HG02588 (cell line): ENCODE data around the gene YARS1.

Experiments used
- ATAC-seq: cut with Tn5 transposase; IDR thresholded peaks from one replicate; pipeline ENCODE4 v1.9.1; 2021; ENCODE audit warnings: mild to moderate bottlenecking, moderate library complexity; ENCODE audit not compliant: unreplicated experiment

Gene YARS1

DNA sequence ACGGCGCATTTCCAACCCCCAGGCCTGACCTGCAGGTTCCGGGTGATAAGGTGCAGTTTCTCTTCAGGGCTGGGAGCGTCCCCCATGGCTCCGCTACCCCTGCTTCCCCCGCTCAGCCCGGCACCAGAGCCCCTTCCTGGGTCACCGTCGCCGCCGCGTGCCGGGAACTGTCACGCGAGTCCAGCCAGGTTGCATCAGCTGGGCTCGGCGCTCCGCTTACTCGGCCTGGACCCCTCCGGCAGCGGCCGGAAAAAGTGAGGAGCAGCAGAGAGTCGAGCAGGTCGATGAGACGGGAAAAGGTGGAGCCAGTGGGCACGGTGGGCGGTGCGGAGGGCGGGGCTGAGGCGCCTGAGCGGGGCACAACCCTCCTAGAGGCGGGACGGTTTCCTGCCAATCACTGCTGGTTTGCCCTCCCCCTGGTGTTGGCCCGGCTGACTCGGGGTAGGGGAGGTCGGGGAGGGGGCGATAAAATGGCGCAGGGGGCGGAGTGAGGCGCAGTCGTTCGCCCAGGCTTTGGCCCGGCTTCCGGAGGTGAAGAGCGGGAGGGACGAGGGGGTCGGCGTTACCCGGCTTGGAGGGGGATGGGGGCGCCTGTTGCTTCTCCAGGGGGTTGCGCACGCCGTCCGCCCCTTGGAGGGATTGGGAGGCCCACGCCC is at the start of gene YARS1, which contains the start of gene S100PBP:
YARS1 (minus strand) TSS at position 200 of the 656 bp plus-strand sequence; CDS start at position 86, 114 bp downstream.
S100PBP (plus strand) TSS at position 495 of the 656 bp plus-strand sequence. CDS start 8,447 bp downstream, outside the sequence.
- peak; percentile 72 for ATAC-seq

DNA sequence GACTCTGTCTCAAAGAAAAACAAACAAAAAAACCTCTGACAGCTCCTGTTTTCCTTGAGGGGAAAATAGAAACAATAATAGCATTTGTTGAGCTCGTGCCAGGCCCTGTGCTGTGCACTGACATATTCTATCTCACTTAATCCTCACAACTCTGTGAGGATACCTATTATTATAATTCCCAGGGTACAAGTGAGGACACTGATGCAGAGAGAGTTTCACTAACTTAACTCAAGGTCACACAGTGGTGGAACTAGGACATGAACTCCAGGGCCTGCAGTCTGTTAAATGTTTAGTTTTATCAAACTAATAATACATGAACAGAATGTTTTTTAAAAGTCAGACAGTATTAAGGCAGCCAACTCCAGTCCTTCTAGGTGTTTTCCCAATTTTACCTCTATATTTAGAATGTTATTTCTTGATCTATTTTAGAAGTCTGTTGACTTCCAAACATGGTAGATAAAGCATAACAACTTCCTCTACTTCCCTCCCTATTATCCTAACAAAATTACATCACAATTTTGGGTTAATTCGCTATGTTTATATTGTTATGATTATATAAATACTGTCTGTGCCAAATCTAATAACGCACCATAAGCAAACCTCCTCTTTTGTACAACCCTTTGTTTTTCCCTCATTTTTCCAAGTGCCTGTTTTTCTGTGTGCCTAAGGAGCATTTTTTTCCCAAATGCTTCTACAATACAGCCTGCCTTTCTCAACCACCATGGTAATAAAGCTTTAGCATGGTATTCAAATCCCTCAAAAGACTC is 48.7 kb upstream of the YARS1 start:
- ATAC-seq, result no peak

DNA sequence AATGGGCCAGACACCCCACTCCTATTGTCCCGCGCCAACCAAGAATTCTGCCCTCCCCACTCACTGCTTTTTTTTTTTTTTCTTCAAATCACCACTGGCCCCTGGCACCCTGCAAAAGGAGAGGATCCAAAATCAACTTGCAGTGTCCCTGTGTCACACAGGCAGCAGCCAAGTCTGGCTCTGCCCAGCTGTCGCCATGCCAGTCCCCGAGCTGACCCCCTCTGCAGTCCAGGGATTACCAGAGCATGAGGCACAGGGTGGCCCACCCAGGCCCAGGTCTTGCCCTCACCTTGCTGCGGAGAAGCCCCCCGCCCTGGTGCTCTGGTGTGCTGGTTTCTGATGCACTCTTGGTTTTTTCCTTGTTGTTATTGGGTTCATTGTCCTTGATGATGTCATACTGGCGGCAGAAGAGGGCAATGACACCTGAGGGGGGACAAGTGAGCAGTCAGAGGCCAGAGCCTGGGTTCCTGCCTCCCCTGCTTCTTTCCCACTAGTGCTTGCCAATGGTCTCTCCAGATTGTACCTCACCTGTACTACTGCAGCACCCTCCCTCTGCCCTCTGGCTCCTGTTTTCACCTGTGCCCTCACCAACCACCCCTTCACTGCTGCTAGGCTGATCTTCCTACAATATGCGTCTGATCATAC is 47.3 kb upstream of the YARS1 start:
- ATAC-seq, result no peak

DNA sequence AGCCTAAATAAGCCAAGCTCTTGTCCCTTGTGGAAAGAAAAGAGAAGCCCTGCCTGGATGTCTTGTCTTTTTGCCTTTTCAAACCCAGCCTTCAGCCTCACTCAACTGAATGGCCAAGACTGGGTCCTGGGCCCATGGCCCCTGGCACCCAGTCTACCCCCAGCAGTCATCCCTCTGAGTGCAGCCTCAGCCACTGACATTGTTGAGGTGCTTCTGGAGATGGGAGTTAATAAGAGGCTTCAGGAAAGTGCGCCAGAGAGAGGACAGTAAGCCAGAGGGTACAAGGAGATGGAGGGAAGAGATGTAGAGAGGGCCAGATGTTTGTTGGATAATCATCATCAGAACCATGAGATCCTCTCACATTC is 46.7 kb upstream of the YARS1 start:
- ATAC-seq, result no peak

DNA sequence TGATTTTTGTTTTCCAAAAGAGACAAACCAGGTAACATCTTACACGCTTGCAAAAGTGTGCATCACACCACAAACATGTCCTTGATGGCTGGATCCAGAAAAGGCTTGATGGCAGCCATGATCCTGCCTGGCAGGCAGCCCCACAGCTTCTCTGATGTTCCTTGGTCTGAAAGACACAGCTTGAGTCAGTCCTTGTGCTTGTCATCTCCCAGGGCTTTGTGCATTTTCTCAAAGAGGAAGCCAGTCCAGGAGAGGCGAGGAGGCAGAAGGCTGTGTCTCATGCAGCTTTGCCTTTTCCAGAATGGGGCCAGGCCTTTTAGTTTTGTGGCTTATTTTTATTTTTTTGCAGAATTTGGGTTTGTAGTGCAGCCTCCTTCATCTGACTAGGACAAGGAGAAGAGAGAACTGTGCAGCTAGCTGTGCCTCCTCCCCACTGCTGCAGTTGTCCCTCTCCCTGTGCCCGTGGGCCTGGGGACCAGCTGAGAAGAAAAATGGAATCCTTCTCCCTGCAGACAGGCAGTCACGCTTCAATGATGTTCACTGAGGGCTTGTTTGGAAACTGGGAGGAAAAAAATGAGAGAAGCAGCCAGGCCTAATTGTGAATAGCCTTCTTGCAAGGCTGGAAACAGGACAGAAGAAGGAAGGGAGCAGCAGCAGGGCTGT is 46.2 kb upstream of the YARS1 start:
- no peak for ATAC-seq

DNA sequence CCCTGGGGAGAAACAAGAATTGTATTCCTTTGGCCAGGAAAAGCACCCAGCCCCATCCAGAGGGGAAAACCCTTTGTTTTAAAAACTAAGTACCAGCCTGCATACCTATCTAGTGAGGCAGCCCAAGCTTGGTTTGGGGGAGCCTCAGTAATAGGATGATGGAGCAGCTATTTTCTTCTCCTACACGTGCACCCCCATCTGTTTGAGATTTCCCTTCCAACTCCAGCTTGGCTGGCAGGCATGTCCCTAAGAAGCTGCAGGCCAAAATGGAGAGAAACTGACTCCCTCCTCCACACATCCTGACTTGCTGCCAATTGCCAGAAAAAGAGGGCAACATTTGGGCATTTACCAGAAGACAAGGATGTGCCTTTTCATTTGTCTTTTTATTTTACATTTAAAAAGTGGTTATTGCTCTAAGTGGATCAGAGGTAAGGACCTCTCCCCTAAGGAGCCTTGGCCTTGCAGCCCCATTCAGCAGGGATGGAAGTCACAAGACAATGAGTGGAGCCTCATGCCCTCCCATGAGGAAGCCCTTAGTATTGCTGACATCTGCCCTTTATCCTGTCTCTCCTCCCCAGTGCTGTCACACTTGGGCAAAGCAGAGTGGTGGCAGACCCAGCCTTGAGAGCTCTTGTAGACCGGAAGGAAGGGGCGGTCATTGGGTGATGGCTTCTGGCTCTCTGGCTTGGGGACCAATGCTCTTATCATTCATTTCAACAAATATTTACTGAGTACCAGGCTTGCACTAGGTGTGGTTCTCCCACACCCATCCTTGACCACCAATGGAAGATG is 44.9 kb upstream of the YARS1 start:
- no peak for ATAC-seq

DNA sequence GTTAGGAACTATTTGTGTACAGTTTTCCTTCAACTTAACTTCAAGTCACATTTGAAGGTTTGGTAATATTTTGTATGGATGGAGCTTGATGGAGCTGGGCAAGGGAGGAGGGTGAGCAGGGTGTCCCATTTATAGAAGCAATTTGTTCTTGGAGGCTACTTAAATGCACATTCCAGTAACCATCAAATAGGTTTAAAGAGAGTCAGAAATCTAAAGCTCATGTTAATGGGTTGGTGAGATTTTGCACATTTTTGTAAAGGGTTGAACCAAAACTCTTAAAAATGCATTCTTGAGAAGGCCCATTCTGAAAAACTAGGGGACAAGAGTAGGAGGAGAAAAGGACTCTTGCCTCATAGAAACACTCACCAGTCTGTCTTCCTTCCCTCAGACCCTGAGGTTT is 43.4 kb upstream of the YARS1 start:
- ATAC-seq, result no peak

DNA sequence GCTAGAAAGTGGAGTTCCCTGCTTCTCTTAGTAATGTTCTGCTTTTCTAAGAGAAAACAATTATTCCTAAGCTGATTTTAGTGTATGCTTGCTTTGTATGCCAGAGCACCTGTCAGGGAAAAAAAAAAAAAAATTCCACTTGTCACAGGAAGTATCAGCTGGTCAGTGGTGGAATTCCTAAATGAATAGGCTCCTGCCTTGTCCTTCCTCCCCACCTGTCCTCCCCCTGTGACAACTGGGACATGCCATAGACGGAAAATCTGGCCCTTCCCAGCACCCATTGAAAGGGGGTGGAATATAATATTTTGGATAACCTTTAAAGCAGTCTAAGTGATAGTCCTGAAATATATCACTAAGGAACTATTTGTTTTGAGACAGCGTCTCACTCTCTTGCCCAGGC is 42.8 kb upstream of the YARS1 start:
- ATAC-seq, result no peak

DNA sequence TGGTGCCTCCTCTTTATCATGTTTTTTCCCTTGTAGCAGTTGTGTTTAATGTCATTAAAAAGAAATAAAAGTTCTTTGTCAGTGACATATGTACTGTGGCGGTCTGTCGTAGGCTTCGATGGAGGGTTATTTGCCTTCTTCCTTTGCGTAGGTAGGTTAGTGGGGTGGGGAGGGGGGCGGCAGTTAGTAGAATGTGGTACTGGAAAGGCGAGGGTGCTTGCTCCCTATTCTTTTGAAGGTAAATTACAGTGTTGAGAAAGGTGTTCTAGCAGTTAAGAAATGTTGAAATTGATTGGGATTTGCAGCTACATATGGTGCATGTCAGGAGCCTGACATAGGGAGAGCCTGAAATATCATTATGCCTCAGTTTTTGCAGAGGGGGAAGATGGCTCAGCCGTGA is 41.6 kb upstream of the YARS1 start:
- no peak for ATAC-seq

DNA sequence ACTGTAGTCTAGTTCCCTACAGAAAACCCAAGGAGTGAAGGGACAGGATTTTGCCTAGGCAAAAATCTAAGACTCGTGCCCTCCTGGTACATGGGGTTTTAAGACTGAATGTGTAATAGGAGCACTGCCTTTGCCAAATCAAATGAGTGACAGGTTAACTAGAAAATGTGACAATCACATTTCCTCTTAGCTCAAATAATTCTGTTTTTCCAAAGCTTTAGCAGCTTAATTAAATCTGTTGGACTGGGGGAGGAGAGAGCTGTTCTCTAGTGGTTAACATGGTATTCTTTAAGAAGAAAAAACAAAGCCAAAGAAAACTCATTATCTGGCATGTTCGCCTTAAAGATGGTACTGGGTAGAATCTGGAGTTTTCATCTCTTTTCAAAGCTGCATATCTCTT is 41.0 kb upstream of the YARS1 start:
- no peak for ATAC-seq

DNA sequence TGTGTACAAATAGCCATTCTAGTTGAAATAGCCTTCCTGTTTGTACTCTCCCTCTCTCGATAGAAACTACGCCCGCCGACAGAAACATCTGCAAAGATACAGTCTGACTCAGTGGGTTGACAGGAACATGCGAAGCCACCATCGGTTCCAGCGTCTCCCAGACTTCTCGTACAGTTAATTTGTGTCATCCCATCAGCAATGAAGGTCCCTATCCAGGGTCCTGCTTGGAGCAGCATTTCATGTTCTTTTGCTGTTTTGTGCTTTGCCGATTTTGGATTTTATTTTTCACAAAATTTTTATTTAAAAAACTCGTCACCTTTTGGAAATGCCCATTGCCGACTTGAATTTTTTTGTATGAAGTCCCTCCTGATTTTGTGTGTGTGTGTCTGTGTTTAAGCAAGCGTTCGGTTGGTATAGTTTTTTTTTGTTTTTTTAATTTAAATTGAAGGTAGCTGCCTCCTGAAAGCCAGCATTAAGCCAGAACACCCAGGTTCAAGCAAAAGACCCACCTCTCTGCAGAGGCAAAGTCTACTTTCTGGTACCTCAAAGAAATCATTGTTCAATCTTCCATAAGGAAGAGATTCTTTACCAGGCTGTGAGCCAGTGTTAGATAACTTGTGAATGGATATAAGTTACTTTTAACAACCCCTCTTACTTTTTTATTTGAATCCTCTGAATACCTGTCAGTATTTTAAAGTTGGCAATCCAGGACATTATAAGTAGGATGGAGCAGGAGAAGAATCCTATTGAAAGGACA is 38.9 kb upstream of the YARS1 start:
- no peak for ATAC-seq

DNA sequence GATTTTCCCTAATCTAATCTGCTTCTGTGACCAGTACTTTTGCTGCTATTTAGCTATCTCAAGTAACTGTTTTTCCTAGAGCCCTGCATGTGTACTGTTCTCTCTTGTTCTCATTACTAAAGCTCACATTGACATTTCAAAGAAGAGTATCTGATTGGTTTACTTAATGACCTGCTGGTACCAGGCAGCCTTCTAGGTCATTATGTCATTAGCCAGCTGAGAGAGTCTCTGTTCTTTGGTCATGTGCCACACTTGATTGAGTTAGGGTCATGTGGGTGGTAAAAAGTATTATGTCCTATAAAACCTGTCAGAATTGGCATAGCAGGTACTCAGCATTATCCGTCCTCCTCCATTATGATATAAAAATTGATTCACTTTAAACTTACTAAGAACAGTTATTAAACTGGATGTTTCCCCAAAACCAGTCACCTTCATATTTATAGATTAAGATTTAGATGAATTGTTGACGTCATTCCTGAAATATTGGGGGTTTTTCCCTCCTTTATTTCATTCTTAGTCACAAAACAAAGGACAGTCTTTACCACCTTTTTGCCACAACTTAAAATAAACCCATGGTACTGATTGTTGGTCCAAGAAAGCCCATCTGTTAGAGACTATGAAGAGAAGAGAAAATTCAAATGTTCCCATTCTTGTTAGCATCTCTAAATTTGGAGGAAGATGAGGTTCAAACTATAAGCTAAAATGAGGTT is 31.4 kb upstream of the YARS1 start:
- no peak for ATAC-seq

DNA sequence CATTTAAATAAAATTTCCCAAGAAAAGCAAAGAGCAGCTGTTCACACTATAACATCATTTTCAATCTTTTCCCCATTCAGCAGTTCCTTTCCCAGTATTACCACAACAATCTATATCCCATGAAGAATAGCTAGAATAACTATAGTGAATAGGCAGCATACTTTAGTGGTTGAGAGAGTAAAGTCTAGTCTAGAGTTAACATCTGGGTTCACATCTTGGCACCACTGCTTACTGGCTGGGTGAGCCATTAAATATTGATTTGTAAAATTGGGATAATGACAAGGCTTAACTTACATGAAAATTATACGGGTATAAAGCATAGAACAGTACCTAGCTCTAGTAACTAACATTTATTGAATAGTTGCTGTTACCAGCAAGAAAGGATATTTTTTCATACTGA is 14.7 kb upstream of the YARS1 start:
- ATAC-seq, result no peak

DNA sequence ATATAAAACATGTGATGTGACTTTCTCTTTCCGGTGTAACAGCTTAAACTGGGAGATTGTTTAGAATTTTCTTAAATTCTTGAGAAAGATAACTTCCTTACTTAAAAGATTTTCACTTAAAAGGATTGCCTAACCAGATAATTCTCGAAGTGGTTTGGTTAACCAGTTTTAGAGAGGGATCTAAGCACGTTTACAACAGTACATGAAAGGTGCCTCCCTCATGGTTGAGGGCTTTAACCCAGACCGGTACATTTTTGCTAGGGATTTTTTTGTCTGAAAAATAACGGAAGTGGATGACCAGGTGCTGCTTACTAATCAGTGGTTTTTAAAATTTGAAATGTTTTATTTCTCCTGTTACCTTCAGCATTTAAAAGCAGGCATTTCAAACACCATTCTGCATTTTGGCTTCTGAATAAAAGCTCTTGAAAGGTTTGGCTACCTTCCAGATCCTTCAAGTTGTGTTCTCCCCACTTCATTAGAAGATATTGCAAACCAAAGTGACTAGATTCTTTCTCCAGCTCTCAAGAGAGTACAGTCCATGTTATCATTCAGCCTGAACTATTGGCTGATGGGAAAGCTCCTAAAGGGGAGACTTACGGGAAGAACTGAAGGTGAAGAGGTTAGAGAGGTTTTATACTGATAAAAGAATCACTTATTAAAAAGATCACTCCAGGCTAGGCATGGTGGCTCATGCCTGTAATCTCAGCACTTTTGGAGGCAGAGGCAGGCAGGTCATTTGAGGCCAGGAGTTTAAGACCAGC is 13.1 kb upstream of the YARS1 start:
- ATAC-seq, result no peak

DNA sequence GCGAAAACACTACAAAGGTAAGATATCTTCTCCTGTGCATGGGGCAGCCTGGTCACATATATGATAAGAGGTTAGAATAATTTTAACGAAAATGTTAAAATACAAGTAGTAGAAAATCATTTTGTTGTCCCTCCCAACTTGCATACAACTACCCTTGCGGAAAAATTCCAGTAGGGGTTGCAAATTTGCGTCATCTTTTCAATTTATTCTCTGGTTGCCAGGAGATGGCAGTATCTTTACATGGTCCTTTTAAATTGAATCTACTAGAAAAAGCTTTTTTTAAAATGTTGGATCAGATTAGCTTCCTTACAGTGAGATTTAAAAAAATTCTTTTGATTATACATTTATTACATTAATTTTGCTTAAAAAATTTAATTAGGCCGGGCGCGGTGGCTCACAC is 11.2 kb upstream of the YARS1 start:
- ATAC-seq, result no peak

DNA sequence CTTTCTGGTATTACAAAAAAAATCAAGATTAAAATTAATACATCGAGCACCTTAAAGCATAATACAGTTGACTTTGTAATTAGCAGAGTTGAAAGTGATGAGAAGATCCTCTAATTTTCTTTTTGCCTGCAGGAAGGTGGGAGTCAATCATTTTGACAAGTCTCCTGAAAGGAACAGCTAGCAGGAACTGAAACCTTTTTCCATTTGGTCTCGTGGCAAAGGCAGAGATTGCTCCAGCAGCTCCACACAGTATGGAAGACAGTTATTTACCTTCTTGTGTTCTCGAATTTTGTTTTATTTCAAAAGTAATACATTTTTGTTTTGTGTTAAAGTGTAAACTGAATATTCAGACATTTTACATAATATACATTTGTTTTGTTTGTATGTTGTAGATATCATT is 8.0 kb upstream of the YARS1 start:
- ATAC-seq, result no peak

DNA sequence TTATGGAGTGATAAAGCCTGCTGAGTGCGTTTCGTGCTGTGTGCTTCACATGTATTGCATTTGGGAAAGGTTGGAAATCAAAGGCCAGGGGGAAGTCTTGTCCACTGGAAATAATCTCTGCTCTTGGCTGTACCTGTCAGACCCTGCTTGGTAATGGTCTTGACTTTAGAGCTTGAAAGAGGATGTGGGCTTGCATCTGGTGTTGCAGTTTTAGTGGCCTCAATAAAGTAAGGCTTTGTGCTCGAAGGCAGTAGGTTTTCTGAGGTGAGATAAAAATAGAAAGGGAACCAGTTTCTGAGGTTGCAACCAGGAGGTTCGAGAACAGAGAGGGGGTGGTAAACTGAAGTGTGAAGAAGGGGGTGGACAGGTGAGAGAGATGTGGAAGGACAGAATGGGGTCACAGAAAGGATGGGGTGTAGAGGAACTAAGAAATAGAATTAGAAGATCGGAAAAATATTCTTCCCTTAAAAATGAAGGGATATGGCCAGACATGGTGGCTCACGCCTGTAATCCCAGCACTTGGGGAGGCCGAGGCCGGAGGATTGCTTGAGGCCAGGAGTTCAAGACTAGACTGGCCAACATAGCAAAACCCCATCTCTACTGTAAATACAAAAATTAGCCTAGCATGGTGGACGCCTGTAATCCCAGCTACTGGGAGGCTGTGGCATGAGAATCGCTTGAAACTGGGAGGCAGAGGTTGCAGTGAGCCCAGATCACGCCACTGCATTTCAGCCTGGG is 1.8 kb upstream of the YARS1 start:
- peak; percentile 34 for ATAC-seq
